Fibroblast of pulmonary artery (primary cell): ENCODE results near the gene CRLF2.

Source experiments
- DNase-seq: peaks from one replicate; pipeline ENCODE4 v3.0.0-alpha.2; 2010; ENCODE audit warnings: low read depth
- H3K4me3 ChIP-seq: replicated peaks from 2 replicates; pipeline ENCODE4 v1.5.1; 2011; ENCODE audit warnings: low read depth, mild to moderate bottlenecking, control low read depth, low read length, moderate library complexity
- TF ChIP-seq, protein P1 (sequence below): IDR thresholded peaks from 2 replicates; pipeline ENCODE4 v1.5.1; 2011; ENCODE audit warnings: mild to moderate bottlenecking, control low read depth, low read length, inconsistent platforms; ENCODE audit errors: missing control alignments

CRLF2 gene

GRCh38 chrX:1223242-1223600 is 10.8 kb upstream of the CRLF2 start:
- TF ChIP-seq, protein P1, sequence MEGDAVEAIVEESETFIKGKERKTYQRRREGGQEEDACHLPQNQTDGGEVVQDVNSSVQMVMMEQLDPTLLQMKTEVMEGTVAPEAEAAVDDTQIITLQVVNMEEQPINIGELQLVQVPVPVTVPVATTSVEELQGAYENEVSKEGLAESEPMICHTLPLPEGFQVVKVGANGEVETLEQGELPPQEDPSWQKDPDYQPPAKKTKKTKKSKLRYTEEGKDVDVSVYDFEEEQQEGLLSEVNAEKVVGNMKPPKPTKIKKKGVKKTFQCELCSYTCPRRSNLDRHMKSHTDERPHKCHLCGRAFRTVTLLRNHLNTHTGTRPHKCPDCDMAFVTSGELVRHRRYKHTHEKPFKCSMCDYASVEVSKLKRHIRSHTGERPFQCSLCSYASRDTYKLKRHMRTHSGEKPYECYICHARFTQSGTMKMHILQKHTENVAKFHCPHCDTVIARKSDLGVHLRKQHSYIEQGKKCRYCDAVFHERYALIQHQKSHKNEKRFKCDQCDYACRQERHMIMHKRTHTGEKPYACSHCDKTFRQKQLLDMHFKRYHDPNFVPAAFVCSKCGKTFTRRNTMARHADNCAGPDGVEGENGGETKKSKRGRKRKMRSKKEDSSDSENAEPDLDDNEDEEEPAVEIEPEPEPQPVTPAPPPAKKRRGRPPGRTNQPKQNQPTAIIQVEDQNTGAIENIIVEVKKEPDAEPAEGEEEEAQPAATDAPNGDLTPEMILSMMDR, result no peak
- no peak overlapping the region for H3K4me3 ChIP-seq
- no peak for DNase-seq

DNA sequence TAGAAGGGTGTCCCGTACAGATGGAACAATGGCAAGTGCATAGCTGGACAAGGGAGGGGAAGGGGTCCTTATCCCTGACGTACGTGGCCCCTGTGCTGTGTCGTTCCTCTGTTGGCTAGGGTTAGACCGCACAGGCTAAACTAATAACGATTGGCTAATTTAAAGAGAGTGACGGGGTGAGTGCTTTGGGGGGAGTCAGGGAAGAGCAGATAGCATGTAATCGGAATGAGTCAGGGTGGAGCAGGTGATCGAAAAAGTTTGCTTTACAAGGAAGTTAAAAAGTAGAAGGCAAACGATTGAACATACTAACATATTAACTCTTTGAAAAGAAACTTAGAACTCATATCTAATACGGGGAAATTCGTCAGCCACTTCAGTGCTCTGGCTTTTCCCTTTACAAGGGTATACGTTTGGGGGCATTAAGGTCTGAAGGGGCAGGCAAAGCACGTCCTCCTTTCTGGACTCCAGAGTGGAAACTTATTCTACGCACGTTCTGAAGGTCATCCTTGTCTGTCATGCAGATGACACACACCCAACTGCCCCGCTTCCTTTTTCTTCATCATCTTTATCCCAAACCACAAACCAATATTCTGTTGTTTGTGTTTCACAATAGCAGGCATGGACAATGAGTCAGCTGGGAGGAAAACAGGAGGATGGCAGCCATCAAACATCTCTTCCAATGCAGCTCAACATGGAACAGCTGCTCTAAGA is 10.2 kb upstream of the CRLF2 start:
- TF ChIP-seq, protein P1, result no peak
- H3K4me3 ChIP-seq, result no peak overlapping the region
- no peak for DNase-seq

GRCh38 chrX:1221296-1221845 is 8.9 kb upstream of the CRLF2 start:
- no peak overlapping the region for H3K4me3 ChIP-seq
- TF ChIP-seq, protein P1, result no peak
- no peak for DNase-seq

- TF ChIP-seq, protein P1, result no peak
- no peak for DNase-seq
- H3K4me3 ChIP-seq, result no peak overlapping the region
Measured at GRCh38 chrX:1218286-1218685, 5.8 kb upstream of the CRLF2 start.

GRCh38 chrX:1215123-1215823 is 2.8 kb upstream of the CRLF2 start:
- no peak for DNase-seq
- no peak overlapping the region for H3K4me3 ChIP-seq
- TF ChIP-seq, protein P1, result no peak

DNA sequence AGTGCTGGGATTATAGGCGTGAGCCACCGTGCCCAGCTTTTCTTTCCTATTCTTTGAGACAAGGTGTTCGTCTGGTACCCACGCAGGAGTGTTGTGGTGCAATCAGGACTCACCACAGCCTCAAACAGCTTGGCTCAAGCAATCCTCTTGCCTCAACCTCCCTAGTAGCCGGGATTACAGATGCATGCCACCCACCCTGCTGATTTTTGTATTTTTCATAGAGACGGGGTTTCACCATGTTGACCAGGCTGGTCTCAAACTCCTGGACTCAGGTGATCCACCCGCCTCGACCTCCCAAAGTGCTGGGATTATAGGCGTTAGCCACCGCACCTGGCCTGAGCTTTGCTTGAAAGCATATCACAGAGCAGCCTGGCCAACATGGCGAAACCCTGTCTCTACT is 1.5 kb upstream of the CRLF2 start:
- DNase-seq, result no peak

More for the DNA sequence above, 1.5 kb upstream of the CRLF2 start:
- no peak overlapping the region for H3K4me3 ChIP-seq
- TF ChIP-seq, protein P1, result no peak
